Stimulated activated CD4-positive, alpha-beta T cell treated with anti-CD3 and anti-CD28 coated beads, Interleukin-1b, Interleukin-23, amount 100 ng/mL, for 4 hours (primary cell): ENCODE measurements around the gene MIA2.
A peak's percentile ranks its signal among the peaks of the same experiment; 100 is the strongest.
"Not testable (repeated sequence)": the region's sequence is repeated elsewhere in the genome, so short reads cannot be mapped to it uniquely, and the experiment has no call there.

Experiments
- DNase-seq, 2 donors: peaks; one replicate each; pipeline ENCODE4 v3.0.0-alpha.2; 2020; ENCODE audit warnings: low read depth in 2 of 2

The MIA2 gene, protein sequence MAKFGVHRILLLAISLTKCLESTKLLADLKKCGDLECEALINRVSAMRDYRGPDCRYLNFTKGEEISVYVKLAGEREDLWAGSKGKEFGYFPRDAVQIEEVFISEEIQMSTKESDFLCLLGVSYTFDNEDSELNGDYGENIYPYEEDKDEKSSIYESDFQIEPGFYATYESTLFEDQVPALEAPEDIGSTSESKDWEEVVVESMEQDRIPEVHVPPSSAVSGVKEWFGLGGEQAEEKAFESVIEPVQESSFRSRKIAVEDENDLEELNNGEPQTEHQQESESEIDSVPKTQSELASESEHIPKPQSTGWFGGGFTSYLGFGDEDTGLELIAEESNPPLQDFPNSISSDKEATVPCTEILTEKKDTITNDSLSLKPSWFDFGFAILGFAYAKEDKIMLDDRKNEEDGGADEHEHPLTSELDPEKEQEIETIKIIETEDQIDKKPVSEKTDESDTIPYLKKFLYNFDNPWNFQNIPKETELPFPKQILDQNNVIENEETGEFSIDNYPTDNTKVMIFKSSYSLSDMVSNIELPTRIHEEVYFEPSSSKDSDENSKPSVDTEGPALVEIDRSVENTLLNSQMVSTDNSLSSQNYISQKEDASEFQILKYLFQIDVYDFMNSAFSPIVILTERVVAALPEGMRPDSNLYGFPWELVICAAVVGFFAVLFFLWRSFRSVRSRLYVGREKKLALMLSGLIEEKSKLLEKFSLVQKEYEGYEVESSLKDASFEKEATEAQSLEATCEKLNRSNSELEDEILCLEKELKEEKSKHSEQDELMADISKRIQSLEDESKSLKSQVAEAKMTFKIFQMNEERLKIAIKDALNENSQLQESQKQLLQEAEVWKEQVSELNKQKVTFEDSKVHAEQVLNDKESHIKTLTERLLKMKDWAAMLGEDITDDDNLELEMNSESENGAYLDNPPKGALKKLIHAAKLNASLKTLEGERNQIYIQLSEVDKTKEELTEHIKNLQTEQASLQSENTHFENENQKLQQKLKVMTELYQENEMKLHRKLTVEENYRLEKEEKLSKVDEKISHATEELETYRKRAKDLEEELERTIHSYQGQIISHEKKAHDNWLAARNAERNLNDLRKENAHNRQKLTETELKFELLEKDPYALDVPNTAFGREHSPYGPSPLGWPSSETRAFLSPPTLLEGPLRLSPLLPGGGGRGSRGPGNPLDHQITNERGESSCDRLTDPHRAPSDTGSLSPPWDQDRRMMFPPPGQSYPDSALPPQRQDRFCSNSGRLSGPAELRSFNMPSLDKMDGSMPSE (N-terminal part only)

DNA sequence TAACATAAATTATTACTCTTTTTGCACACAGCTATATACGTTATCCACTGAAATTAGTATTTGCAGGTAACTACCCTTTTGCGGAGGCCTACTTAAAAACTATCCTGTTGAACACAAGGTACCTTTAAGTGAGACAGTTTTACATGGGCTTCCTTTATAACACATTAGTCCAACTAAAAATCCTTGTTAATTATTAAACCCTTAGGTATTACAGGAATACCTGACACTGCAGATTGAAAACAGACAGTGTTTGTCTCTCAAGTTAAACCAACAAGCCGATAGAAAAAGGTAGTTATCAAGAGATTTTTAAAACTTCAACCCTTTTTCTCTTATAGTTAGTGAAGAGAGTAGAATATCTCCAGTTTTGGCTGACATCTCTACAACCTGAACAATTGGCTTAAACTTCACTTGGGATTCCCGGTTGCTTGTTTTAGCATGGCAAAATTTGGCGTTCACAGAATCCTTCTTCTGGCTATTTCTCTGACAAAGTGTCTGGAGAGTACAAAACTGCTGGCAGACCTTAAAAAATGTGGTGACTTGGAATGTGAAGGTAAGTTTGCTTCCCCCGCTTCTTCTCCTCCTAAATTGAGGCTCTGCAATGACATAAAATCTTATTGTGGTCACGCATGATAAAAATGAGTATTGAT is at the start of gene MIA2:
Gene MIA2, plus strand, starts transcription at position 236 of the 647 bp plus-strand sequence. Its CDS starts 200 bp downstream, at position 436.
- no peak for DNase-seq

DNA sequence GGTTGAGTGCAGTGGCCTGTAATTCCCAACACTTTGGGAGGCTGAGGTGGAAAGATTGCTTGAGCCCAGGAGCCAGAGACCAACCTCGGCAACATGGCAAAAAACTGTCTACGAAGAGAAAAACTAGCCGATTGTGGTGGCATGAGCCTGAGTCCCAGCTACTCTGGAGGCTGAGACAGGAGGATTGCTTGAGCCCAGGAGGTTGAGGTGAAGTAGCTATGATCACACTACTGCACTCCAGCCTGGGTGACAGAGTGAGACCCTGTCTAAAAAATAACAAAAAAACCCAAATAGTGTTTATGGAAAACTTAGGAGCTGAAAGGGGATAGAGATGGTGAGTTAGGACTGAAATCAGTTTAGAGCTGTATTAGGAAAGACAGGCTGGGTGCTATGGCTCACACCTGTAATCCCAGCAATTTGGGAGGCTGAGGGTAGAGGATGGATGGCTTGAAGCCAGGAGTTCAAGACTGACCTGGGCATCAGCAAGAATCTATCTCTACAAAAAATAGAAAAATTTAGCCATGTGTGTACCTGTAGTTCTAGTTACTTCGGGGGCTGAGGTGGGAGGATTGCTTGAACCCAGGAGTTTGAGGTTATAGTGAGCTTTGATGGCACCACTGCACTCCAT is 49.0 kb upstream of the MIA2 start:
- no peak for DNase-seq

DNA sequence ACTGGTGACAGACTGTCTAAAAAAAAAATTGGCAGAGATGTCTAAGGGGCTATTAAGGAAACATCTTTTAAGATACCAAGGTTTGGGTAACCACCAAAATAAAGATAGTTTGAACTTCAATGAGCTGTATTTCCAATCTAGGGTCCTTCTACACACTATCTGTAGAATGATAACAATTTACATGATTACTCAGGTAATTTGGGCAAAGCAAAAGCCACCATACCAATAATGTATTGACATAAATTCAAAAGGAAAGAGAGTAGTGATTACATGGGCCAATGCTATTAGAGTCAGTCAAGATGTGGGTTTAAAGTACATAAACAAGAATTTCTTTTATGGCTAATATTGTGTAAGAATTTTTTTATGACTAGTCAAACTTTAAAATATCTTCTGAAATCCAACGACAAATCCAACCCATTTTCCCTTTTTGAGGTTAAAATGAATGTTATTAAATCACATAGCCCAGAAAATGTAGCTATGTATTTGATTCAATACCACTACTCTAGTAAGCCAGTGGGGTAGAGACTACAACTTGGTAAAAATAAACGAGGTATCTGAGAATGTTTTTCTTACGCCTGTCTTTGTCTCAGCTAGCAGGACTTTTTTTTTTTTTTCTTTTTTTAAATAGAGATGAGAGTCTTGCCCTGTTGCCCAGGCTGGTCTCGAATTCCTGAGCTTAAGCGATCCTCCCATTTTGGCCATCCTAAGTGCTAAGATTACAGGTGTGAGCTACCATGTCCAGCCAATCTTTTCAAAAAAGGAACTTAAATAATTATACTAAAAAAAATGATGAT is 48.3 kb upstream of the MIA2 start:
- no peak for DNase-seq

DNA sequence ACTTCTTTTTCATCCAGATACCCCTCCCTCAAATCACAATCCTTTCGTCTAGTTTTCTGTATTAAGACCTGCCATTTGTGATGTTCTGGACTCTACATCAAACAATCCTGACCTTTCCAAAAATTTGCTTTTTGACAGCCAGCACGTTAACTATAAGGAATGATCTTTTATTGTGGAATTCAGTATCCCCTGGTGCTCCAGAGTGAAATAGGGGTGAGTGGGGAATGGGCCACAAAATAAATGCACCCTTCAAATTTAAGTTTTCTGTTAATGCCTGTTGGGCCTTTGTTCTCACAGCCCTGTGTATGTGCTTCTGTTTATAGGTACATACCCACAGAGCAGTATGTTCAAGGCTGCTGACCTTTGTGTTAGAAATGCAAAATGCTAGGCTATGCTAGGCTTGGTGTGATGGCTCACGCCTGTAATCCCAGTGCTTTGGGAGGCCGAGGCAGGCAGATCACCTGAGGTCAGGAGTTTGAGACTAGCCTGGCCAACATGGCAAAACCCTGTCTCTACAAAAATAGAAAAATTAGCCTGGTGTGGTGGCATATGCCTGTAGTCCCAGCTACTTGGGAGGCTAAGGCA is 46.7 kb upstream of the MIA2 start:
- DNase-seq: no peak

DNA sequence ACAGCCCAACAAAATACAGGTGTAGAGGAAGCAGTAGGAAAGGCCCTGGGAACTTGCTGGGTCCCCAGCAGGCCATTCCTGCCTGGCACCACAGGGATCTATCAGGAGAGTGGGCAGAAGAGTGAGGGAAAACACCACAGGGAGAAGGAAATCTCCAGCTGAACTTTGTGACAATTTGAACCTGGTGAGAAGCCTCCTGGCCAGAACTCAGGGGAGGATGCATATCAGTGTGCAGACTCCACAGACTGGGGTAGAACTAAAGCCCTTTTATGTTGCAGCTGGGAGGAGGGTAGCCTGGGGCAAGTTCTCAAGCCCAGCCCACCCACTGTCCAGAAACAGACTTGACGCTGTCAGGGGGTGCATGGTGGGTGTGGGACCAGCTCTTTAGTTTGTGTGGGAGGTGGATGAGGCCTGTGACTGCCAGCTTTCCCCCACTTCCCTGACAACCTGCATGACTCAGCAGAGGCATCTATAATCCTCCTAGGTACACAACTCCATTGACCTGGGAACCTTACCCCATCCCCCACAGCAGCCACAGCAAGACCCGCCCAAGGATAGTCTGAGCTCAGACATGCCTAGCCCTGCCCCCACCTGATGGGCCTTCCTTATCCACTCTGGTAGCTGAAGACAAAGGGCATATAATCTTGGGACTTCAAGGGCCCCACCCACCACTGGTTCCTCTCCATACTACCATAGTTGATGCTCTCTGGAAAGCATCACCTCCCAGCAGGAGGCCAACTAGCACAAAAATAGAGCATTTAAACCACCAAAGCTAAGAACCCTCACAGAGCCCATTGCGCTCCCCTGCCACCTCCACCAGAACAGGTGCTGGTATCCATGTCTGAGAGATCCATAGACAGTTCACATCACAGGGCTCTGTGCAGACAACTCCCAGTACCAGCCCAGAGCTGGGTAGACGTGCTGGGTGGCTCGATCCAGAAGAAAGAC is 29.8 kb upstream of the MIA2 start:
- no peak for DNase-seq

DNA sequence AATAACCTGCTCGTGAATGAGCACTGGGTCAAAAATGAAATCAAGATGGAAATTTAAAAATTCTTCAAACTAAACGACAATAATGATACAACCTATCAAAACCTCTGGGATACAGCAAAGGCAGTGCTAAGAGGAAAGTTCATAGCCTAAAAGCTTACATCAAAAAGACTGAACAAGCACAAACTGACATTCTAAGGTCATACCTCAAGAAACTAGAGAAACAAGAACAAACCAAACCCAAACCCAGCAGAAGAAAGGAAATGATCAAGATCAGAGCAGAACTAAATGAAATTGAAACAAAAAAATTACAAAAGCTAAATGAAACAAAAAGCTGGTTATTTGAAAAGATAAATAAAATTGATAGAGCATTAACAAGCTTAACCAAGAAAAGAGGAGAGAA is 26.3 kb upstream of the MIA2 start:
- DNase-seq: not testable (repeated sequence)

DNA sequence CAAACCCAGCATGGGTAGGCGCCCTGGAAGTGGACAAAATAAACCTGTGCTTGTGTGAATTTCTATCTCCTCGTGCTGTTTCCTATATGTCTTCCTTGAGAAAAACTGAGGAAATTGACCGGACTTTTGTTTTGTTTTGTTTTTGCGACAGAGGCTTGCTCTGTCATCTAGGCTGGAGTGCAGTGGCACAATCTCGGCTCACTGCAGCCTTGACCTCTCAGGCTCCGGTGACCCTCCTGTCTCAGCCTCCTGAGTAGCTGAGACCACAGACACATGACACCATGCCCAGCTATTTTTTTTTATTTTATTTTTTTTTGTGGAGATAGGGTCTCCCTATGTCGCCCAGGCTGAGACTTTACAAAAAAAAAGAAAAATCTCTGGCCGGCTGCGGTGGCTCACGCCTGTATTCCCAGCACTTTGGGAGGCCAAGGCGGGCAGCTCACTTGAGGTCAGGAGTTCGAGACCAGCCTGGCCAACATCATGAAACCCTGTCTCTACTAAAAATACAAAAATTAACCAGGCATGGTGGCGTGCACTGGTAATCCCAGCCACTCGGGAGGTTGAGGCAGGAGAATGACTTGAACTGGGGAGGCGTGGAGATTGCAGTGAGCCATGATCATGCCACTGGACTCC is 22.5 kb upstream of the MIA2 start:
- DNase-seq: no peak

DNA sequence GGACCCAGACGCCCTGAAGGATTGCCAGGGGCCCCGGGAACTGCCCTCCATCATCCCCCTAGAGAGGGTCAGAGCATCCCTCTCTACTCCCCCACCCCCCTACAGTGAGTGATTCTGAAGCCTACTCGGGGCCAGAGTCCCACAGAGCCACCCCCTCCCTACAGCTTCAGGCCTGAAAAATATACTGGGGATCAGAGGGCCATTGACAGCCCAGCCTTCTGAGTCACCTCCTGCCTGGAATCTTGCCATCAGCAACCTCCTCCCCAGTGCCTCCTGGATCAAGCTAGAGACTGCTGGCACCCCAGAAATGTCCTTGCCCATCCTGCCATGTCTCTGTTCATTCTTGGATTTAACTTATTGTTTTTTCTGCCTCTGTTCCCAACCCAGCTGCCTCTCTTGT is 21.7 kb upstream of the MIA2 start:
- DNase-seq: no peak

DNA sequence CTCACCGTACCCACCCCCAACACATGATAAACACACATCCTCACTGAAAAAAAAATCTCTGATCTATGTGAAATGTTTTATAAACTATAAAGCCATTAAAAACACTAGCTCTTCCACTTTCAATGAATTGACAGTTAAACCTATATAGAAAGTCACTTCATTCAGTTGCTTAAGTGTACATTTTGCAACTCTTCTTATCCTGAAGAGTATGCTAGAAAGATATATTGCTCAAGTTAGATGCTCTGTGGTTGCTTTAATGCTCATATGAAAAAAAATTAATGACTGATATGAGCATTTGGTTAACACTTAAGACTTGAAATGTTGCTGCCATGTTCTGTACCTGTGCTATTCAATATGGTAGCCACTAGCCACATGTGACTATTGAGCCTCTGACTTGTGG is 21.0 kb upstream of the MIA2 start:
- no peak for DNase-seq

DNA sequence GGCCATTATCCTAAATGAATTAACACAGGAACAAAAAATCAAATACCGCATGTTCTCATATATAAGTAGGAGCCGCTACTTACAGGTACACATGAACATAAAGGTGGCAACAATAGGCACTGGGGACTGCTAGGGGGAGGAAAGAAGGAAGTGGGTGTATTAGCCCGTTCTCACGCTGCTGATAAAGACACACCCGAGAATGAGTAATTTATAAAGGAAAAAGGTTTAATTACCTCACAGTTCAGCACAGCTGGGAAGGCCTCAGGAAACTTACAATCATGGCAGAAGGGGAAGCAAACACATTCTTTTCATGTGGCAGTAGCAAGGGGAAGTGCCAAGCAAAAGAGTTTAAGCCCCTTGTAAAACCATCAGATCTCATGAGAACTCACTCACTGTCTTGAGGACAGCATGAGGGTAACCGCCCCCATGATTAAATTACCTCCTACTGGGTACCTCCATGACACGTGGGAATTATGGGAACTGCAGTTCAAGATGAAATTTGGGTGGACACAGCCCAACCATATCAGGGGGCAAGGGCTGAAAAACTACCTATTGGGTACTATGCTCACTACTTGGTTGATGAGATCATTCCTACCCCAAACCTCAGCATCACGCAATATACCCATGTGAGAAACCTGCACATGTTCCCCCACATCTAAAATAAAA is 16.4 kb upstream of the MIA2 start:
- no peak for DNase-seq

DNA sequence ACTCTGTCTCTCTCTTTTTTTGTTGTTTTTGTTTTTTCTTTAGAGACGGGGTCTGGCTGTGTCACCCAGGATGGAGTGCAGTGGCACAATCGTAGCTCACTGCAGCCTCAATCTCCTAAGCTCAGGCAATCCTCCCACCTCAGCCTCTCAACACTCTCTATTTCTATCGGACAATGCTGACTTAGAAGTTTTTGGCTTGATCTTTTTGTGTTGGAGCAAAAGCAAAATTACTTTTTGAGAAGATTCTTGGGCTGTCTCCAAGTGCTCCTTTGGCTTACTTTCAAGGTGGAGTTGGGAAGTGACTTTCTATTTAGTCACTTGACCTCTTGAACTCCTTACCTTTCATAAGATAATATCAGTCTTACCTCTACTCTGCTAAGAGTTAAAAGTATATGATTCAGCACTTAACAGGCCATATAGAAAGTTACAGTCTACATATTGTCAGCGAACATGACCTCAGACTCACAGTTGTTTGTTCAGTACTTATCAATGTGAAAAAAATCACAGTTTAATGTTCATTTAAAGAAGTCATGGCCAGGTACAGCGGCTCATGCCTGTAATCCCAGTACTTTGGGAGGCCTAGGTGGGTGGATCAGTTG is 15.4 kb upstream of the MIA2 start:
- DNase-seq: no peak

DNA sequence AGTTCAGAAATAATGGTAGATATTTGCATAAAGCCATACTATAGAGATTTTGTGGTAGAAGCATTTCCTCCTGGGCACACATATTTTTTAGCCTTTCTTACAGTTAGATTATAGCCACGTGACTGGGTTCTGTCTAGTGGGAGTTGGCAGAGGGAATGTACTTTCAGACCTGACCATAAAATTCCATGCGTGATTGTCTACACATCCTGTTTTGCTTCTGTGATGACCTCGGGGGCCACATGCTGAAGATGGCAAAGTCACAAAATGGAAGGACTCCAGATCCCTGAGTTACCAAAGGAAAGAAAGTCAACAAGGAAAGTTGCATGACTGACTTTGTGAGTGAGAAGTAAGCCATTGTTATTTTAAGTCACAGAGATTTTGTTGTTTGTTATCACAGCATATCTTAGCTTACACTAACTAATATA is 14.6 kb upstream of the MIA2 start:
- no peak for DNase-seq

DNA sequence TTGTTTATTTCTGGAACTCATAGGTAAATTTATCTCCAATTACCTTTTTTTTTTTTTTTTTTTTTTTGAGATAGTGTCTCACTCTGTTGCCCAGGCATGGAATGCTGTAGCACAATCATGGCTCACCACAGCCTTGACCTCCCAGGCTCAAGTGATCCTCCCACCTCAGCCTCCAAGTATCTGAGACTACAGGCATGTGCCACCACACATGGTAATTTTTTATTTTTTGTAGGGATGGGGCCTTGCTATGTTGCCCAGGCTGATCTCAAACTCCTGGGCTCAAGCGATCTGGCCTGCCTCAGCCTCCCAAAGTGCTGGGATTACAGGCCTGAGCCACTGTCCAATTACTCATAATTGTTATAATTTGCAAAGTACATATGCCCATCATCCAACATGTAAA is 13.2 kb upstream of the MIA2 start:
- DNase-seq: not testable (repeated sequence)

DNA sequence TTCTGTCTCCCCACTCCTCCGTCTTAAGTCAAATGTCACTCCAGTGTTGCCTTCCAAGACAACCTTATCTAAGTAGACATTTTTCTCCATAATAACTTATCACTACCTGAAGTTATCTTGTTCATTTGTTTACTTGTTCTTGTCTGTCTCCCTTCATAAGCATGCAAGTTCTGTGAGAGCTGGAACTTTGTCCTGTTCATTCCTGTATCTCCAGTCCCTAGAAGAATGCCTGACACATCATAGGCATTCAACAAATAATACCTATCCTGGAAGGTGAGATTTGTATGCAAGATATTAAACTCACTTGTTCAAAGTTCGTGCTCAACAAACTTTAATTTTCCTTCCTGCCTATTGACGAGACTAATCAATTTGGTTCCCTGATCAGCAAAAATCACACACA is 5.7 kb upstream of the MIA2 start:
- DNase-seq: no peak

DNA sequence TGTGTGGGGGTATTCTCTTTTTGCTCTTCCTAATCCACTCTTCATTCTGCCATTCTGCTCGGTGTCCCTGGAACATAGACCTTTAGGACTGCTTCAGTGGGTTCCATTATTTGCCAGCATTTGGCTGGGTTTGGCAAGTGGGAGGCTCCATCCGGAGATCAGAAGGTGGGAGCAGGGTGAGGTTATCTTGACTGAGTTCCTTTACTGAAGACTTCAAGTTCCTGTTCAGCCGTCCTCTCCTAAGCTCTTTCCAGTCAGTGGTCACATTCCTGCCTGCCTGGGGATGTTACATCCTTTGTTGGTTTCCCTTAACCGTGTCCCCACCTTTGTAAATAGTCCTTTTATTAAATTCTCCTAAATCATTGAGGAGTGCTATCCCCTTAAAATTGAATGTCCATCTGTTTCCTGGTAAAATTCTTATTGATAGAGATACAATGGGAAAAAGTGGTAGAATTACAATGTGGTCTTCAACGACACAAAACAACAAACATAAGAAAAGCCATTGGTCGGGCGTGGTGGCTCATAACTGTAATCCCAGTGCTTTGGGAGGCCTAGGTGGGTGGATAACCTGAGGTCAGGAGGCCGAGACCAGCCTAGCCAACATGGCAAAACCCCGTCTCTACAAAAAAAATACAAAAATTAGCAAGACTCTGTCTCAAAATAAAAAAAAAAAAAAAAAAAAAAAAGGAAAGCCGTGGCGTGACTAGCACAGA is 5.0 kb upstream of the MIA2 start:
- no peak for DNase-seq

DNA sequence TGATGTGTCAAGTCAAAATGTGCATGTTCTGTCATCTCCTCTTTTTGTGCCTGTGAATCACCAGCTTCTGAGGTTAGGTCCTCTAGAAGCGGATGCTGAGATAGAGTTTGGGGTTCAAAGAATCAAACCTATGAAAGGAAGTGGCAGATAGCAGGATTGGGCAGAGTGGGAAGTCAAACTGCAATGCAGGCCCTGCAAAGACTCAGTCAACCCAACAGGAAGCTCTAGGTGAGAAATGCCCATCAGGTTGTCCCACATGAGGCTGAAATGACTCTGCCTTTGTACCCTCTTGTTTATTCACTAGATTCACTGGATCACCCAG is 4.5 kb upstream of the MIA2 start:
- peak; percentile 13 to 36 for DNase-seq

DNA sequence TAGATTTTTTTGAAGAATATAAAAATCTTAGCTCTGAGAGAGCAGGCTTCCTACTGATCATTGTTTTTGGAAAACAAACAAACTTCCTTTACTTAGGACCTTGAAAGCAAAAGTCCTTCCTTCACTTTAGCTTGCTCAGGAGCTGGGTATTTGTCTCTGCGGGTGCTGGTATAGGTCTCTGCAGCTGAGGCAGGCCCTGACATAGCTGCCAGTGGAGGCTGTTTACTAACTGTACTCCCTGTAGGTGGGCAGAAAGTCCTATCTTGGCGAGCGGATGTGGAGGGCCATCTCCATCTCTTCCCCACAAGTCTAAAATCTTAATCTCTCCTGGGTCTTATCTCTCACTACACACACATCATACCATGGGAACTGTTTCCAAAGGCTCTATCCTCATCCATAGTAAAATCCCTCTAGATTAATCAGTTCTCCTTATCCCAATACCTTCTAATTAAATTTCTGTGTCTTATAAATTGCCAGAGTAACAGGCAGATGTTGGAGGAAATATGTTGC is 4.1 kb upstream of the MIA2 start:
- no peak for DNase-seq
